ENCODE measurements around the gene APOBEC3B.
"Not testable (repeated sequence)": the region's sequence is repeated elsewhere in the genome, so short reads cannot be mapped to it uniquely, and the experiment has no call there.

The APOBEC3B gene

DNA sequence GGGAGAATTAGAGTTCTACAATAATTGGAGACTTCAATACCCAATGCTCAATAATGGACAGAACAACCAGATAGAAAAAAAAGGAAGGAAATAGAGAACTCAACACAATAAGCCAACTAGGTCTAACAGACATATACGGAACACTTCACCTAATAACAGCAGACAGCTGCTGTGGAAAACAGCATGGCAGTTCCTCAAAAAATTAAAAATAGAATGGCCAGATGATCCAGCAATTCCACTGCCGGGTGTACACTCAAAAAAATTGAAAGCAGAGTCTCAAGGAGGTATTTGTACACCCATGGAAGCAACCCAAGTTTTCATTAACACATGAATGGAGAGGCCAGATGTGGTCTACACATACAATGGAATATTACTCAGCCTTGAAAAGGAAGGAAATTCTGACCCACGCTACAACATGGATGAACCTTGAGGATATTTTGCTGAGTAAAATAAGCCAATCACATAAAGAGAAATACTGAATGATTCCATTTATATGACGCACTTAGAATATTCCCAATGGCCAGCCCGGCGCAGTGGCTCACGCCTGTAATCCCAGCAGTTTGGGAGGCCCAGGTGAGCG, 26.2 kb downstream of the APOBEC3B start:
- DNase-seq, result not testable (repeated sequence)

DNA sequence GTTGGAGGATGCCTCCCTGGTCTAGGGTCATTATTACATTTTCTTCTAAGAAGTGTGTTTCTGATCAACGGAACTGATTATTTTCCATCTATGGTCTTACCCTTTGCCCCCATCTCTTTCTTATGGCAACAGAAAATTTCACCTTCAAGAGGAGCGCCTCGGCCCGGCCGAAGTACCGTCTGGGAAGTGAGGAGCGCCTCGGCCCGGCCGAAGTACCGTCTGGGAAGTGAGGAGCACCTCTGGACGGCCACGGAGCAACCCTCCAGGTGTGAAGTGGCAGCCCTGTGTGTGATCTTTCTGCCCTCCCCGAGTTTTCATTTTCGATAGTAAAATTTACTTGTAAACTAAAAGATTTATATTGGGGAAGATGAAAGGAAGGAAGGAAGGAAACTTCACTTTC, 28.8 kb downstream of the APOBEC3B start:
- DNase-seq, result no peak

DNA sequence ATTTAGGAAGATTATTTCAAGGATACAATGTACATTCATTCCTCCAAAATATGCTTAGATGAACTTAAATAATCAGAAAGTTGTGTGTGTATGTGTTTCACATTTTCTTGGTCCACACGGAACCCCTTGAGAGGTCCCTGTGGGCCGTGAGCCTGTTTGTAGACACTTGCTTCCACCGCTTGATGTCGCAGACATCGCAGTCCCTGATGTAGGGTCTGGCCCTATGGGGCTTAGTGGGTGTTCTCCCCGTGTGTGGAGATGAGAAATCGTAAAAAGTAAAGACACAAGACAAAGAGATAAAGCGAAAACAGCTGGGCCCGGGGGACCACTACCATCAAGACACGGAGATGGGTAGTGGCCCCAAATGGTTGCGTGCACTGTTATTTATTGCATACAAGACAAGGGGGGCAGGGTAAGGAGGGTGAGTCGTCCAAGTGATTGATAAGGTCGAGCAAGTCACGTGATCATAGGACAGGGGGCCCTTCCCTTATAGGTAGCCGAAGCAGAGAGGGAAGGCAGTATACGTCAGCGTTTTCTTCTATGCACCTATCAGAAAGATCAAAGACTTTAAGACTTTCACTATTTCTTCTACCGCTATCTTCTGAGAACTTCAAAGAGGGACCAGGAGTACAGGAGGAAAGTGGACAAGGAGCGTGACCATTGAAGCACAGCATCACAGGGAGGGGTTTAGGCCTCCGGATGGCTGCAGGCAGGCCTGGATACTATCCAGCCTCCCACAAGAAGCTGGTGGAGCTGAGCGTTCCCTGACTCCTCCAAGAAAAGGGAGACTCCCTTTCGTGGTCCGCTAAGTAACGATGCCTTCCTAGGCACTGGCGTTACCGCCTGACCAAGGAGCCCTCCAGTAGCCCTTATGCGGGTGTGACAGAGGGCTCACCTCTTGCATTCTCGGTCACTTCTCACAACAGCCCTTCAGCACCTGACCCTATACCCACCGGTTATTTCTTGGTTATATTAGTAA, 30.7 kb downstream of the APOBEC3B start:
- DNase-seq, result no peak

DNA sequence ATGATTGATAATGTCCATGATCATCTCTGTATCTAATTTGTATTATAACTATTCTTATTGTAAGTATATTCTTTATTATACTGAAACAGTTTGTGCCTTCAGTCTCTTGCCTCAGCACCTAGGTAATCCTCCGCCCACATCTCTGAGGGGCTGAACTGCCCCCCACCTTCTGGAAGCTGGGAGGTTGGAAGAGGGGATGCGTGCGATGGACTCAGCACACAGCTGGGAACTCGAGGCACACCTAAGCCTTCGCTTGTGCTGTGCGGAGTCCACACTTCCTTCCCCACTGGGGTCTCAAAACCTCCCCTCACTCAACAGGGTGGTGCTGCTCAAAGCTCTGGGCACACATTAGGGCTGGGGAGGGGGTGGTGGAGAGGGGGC, 31.4 kb downstream of the APOBEC3B start:
- DNase-seq, result not testable (repeated sequence)

DNA sequence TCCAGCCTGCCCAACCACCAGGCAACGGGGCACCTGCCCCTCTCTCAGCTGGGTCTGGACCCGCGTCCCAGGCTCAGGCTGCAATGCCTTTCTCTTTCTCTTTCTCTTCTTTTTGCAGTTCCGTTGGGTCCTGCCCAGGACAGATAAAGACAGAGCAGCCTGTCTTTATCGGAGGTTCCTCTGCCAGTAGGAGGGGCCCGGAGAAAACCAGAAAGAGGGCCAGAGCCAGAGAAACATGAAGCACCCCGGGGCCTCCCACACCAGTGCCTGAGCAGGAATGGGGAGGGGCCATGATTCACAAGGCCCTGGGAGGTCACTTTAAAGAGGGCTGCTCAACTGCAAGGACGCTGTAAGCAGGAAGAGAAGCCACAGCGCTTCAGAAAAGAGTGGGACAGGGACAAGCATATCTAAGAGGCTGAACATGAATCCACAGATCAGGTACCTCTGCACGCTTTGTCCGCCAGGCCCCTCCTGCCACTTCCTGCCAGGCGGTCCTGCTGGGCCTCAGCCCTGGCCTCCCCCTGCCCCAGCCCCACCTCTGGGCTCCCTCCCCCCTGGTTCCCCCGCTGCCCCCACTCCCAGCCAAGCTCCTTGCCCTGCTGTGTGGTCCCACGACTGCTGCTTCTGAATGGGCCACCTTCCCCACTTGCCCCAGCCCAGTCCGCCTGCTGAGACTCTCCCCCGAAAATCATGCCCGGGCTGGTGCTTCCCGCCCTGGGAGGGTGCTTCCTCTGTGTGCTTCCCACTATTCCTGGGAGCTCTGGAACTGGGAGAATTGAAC, 32.0 kb downstream of the APOBEC3B start, which contains the start of gene APOBEC3C:
TSS of gene APOBEC3C (plus strand) at position 316 of the 781 bp plus-strand sequence. CDS start at position 422, 106 bp downstream.
- peak in 1 of 2 experiments; percentile 39 for DNase-seq

DNA sequence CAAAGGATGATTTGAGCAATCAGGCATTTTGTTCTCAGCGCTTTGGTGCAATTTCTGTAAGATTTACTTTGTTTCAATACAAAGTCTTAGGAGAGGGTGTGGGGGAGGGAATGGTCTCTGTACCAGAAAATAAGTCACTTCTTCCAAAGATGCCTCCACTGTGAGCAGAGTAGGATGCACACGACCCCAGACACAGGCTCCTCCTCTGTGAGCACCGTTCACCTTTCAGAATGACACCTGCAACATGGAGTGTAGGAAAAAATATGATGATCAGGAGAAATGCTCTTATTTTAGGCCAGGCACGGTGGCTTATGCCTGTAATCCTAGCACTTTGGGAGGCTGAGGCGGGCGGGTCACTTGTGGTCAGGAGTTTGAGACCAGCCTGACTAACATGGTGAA, 32.6 kb downstream of the APOBEC3B start:
- DNase-seq, result not testable (repeated sequence)

DNA sequence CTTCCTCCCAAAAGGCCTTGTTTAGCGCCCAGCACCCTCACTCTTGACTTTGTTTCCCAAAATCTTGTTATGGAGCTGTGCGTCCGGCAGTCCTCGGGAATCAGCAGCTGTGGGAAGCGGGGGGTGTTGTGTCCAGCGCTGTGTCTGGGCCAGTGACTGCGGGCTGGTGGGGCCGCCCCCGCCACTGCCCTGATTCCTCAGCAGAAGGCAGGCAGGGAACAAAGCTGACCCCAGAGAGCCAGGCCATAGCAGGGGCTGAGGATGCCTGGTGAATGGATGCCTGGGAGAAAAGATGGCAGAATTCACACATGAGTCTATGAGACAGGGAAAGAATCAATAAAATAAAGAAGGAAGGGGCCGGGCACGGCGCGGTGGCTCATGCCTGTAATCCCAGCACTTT, 34.4 kb downstream of the APOBEC3B start:
- DNase-seq, result no peak

DNA sequence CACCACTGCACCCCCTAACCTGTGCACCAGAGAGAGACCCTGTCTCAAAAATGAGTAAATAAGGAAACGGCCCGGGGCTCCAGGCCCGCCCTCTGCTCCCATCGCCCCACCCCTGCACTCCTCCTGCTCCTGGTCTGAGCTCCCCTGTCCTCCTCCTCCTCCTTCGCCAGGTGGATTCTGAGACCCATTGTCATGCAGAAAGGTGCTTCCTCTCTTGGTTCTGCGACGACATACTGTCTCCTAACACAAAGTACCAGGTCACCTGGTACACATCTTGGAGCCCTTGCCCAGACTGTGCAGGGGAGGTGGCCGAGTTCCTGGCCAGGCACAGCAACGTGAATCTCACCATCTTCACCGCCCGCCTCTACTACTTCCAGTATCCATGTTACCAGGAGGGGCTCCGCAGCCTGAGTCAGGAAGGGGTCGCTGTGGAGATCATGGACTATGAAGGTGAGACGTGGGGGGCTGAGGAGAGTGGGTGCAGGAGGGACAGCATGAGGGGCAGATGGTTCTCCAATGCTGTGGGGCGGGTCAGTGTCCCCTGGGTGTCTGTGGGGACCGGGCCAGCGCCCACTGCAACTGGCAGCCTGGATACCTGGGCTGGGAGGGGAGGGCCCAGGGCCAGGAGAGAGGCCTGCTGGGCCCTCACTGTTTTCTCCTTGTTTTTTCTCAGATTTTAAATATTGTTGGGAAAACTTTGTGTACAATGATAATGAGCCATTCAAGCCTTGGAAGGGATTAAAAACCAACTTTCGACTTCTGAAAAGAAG, 35.6 kb downstream of the APOBEC3B start:
- DNase-seq, result no peak

DNA sequence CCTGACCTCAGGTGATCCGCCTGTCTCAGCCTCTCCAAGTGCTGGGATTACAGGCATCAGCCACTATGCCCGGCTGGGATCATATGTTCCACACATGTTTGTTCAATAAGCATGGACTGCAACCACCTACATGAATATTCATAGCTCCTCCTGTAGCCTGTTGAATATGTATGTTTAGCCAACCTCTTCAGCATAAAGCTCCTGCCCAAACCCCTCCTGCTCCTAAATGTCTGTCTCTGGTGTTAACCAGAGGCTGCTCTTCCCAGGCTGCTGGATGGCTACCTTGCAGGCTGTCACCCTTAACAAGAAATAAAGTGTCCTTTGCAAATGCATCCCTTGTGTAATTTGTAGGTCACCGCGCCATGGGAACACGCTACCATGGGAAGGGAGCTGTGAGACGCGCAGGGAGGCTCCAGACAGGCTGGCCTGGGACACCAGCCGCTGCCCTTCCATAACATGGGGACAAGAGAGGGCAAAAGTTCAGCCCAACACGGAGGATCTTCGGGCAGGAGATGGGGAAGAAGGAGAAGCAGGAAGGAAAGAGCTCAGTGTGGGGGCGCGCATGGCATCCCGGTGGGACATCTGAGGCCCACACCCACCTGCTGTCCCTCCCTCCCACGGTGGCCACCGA, 38.0 kb downstream of the APOBEC3B start:
- peak; percentile 68 to 75 for DNase-seq

DNA sequence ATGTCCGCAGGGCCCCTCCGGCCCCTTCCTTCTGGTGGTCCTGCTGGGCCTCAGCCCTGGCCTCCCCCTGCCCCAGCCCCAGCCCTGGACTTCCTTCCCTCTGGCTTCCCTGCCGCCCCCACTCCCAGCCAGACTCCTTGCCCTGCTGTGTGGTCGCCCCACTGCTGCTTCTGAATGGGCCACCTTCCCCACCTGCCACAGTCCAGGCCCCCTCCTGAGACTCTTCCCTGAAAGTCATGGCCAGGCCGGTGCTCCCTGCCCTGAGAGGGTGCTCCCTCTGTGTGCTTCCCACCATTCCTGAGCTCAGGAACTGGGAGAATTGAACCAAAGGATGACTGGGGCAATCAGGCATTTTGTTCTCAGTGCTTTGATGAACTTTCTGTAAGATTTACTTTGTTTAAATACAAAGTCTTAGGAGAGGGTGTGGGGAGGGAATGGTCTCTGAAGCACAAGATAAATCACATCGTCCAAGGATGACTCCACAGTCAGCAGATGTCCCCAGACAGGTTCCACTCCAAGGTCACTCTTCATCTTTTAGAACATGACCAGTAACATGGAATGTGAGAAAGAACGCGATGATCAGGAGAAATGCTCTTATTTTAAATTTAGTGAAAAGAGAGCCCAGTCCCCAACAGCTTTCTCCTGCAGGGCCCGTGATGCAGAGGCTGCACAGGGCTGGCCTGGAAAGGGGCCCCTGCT, 39.6 kb downstream of the APOBEC3B start:
- DNase-seq, result no peak

DNA sequence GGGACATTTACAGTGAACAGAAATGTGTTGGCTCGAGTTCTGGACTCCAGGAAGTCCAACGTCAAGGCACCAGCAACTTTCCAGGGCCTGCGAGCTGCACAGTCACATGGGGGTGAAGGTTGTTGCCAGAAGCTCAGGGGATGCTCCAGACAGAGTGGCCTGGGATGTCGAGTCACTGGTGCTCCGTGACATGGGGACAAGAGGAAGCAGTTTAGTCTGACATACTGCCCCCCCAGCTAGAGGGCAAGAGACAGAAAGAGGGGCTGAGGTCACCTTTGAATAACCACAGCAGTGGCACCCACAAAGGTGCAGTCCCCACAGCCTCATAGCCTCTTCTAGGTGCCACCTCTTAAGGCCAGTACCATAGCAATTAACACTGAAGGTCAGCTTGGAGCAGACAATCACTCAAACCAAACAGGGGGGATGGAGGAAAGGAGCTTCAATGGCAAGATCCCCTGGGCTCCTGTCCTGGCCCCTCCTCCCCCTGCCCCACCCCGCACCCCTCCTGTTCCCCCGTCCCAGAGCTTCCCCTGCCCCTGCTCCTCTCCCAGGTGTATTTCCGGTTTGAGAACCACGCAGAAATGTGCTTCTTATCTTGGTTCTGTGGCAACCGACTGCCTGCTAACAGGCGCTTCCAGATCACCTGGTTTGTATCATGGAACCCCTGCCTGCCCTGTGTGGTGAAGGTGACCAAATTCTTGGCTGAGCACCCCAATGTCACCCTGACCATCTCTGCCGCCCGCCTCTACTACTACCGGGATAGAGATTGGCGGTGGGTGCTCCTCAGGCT, 42.6 kb downstream of the APOBEC3B start:
- DNase-seq, result no peak

DNA sequence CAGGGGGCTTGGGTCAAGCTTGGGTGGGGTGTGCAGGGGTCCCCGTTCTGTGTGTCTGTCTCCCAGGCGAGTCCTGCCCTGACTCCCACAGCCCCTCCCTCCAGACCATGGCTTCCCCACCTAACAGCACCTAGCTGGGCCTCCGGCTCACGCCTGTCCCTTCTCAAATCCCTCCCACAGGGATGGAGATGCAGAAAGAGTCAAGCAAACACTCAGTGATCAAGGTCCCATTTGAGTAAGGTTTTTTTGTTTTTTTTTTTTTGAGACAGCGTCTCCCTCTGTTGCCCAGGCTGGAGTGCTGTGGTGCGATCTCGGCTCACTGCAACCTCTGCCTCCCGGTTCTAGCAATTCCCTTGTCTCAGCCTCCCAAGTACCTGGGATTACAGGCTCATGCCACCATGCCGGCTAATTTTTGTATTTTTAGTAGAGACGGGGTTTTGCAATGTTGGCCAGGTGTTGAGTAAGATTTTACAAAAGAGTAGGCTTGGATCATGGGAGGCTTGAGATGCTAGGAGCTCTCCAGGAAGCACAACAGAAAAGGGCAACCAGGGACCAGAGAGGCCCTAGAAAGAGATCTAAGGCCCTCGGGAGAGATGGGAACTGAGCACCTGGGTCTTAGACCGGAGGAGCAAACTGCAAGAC, 44.5 kb downstream of the APOBEC3B start:
- no peak for DNase-seq

DNA sequence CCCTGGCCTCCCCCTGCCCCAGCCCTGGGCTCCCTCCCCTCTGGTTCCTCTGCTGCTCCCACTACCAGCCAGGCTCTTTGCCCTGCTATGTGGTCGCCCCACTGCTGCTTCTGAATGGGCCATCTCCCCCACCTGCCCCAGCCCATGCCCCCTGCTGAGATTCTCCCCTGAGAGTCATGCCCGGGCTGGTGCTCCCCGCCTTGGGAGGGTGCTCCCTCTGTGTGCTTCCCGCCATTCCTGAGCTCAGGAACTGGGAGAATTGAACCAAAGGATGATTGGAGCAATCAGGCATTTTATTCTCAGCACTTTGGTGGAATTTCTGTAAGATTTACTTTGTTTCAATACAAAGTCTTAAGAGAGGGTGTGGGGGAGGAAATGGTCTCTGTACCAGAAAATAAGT, 45.6 kb downstream of the APOBEC3B start:
- DNase-seq, result no peak

DNA sequence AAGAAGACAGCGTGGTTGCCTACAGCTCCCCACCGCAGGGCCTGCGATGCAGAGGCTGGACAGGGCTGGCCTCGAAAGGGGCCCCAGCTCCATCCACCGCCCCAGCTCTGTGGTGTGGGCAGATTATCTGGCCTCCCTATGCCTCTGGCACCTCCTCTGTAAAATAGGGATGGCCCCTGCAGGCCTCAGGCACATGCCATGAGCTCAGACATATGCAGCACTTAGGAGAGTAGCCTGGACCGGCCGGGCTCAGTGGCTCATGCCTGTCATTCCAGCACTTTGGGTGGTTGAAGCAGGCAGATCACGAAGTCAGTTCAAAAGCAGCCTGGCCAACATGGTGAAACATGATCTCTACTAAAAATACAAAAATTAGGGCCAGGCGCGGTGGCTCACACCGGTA, 46.1 kb downstream of the APOBEC3B start:
- DNase-seq, result no peak

DNA sequence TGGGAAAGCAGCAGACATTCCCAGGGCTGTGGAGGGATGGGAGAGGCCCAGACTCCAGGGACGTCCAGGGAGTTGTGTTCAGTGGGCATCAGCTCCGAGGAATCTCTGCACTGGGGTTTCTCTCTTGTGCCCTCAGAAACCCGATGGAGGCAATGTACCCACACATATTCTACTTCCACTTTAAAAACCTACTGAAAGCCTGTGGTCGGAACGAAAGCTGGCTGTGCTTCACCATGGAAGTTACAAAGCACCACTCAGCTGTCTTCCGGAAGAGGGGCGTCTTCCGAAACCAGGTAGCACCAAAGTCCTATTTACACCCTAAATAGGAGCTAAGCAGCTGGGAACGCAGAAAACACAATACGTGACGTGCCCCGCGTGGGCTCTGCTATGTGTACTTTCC, 47.1 kb downstream of the APOBEC3B start:
- no peak for DNase-seq

DNA sequence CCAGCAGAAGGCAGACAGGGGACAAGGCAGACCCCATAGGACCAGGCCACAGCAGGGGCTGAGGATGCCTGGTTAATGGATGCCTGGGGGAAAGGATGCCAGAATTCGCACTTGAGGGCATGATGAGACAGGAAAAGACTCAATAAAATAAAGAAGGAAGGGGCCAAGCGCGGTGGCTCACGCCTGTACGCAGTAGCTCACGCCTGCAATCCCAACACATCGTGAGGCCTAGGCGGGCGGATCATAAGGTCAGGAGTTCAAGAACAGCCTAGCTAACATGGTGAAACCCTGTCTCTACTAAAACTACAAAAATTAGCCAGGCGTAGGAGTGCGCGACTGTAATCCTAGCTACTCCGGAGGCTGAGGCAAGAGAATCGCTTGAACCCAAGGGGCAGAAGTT, 48.6 kb downstream of the APOBEC3B start:
- DNase-seq, result no peak

DNA sequence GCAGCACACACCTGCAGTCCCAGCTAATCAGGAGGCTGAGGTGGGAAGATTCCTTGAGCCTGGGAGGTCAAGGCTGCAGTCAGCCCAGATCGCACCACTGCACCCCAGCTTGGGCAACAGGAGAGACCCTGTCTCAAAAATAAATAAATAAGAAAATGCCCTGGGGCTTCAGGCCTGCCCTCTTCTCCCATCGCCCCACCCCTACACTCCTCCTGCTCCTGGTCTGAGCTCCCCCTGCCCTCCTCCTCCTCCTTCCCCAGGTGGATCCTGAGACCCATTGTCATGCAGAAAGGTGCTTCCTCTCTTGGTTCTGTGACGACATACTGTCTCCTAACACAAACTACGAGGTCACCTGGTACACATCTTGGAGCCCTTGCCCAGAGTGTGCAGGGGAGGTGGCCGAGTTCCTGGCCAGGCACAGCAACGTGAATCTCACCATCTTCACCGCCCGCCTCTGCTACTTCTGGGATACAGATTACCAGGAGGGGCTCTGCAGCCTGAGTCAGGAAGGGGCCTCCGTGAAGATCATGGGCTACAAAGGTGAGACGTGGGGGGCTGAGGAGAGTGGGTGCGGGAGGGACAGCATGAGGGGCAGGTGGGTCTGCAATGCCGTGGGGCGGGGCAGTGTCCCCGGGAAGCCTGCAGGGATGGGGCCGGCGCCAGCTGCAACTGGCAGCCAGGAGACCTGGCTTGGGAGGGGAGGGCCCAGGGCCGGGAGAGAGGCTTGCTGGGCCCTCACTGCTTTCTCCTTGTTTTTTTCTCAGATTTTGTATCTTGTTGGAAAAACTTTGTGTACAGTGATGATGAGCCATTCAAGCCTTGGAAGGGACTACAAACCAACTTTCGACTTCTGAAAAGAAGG, 49.5 kb downstream of the APOBEC3B start:
- not testable (repeated sequence) for DNase-seq

DNA sequence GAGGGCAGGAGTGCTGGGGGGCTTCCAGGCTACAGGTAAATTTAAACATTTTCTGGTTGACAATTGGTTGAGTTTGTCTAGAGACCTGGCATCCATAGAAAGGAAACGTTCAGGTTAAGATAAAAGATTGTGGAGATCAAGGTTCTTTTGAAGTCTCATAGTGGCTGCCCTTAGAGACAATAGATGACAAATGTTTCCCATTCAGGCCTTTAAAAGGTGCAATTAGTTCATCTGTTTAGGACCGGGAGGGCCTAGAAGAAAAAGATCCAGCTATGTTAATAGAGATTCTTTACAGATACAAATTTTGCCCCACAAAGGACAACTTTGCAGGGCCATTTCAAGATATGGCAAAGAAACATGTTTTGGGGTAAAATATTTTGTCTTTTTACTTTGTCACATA, 54.9 kb downstream of the APOBEC3B start:
- not testable (repeated sequence) for DNase-seq

All from NCI-H526 (cell line).